Endodermal cell (in vitro differentiated cells): ENCODE data around the gene GRID1. TPM values are rescaled to one million over a fixed set of nuclear protein-coding genes. Genes with fewer than 3 reads are reported as not detected.
A peak's percentile ranks its signal among the peaks of the same experiment; 100 is the strongest.

Experiments used
- DNase-seq: peaks from one replicate; pipeline ENCODE4 v3.0.0-alpha.2; 2017
- H3K27ac ChIP-seq: 2 replicates; pipeline ENCODE4 v1.5.1; 2013; ENCODE audit warnings: mild to moderate bottlenecking, low read depth, low read length, moderate library complexity
- H3K27me3 ChIP-seq: 2 replicates; pipeline ENCODE4 v1.6.1; 2013; ENCODE audit warnings: mild to moderate bottlenecking, low read length, moderate library complexity; ENCODE audit not compliant: insufficient read depth, control insufficient read depth, poor library complexity, severe bottlenecking
- H3K36me3 ChIP-seq: 2 replicates; pipeline ENCODE4 v1.7.0; 2013; ENCODE audit warnings: mild to moderate bottlenecking, low read length, moderate library complexity; ENCODE audit not compliant: control insufficient read depth, insufficient read depth
- H3K4me1 ChIP-seq: one replicate; pipeline ENCODE4 v1.7.0; 2013; ENCODE audit warnings: low read length; ENCODE audit not compliant: control insufficient read depth, insufficient read depth
- H3K4me3 ChIP-seq: 2 replicates; pipeline ENCODE4 v1.5.1; 2013; ENCODE audit warnings: mild to moderate bottlenecking, low read length, moderate library complexity
- H3K9ac ChIP-seq: 2 replicates; pipeline ENCODE4 v1.6.1; 2013; ENCODE audit warnings: mild to moderate bottlenecking, low read length, moderate library complexity; ENCODE audit not compliant: poor library complexity, severe bottlenecking; ENCODE audit errors: extremely low read depth
- H3K9me3 ChIP-seq: 2 replicates; pipeline ENCODE4 v1.6.1; 2013; ENCODE audit warnings: mild to moderate bottlenecking, low read length, moderate library complexity; ENCODE audit not compliant: control insufficient read depth
- H3K27ac Mint-ChIP-seq: 2 replicates; pipeline ENCODE4 v1.8.0; 2020; ENCODE audit warnings: mixed read lengths
- H3K27me3 Mint-ChIP-seq: 2 replicates; pipeline ENCODE4 v1.8.0; 2021; ENCODE audit warnings: mild to moderate bottlenecking, mixed read lengths; ENCODE audit not compliant: insufficient read depth
- H3K36me3 Mint-ChIP-seq: 2 replicates; pipeline ENCODE4 v1.8.0; 2020; ENCODE audit warnings: low read depth, mixed read lengths
- H3K4me1 Mint-ChIP-seq: 2 replicates; pipeline ENCODE4 v1.8.0; 2020; ENCODE audit warnings: mixed read lengths
- H3K4me3 Mint-ChIP-seq: 2 replicates; pipeline ENCODE4 v1.8.0; 2020; ENCODE audit warnings: mild to moderate bottlenecking, moderate library complexity, mixed read lengths
- H3K9me3 Mint-ChIP-seq: 2 replicates; pipeline ENCODE4 v1.8.0; 2020; ENCODE audit warnings: mild to moderate bottlenecking, mixed read lengths
- CTCF ChIP-seq: fragments of 200-600 bp; sonication (generic); conservative IDR thresholded peaks from 2 replicates; pipeline ENCODE4 v1.5.0; 2021; ENCODE audit warnings: antibody characterized with exemption, mild to moderate bottlenecking
- WGBS, 2 experiments: methylation state at CpG; one replicate each; pipeline versions ENCODE4 v1.1.5 to v1.1.7; 2013; ENCODE audit warnings: missing lambda C conversion rate in 2 of 2, mixed read lengths in 1 of 2; ENCODE audit not compliant: insufficient coverage in 1 of 2, insufficient read length in 1 of 2; 5-methylcytosine and 5-hydroxymethylcytosine counted together
- total RNA-seq, 2 donors: library from RNA; stranded (reverse); fragmentation: NEBNext Ultra II Directional in 1 of 2; extraction: Animal tissue kit (Norgen Biotek cat#: 25700) in 1 of 2; gene quantifications; 2 replicates in 1 of 2; 3 replicates in 1 of 2; pipeline ENCODE4 v1.2.1, GENCODE V29; 2021

The GRID1 gene
- total RNA-seq, 2 donors from 2014 or later: 0.13 to 0.53 TPM

- no peaks in the 10 kb centered on the region for H3K4me1 ChIP-seq
- no peaks in the 10 kb centered on the region for H3K9me3 ChIP-seq
- DNase-seq: peak; percentile 62
- peaks cover 96% of the 10 kb centered on the region for H3K27me3 ChIP-seq
- no peak overlapping the region for H3K27ac ChIP-seq
- Mint-ChIP-seq H3K9me3 (no peaks in the 10 kb centered on the region), H3K27me3 (peaks cover 91% of the 10 kb centered on the region), H3K36me3 (no peaks in the 10 kb centered on the region), H3K27ac (no peak overlapping the region), H3K4me1 (peaks cover 12% of the 10 kb centered on the region), H3K4me3 (peak overlapping the region; percentile 55)
- 0 to 3% methylated on average over 8 to 47 of the region's 47 CpGs for WGBS, 2 experiments
- H3K36me3 ChIP-seq: no peaks in the 10 kb centered on the region
- no peak overlapping the region for H3K9ac ChIP-seq
- TF ChIP-seq CTCF: no peak
- no peak overlapping the region for H3K4me3 ChIP-seq
Observed at GRCh38 chr10:86365346-86366032, 1.1 kb downstream of the GRID1 start.

GRCh38 chr10:86364491-86365345 lies 1.9 kb downstream of the GRID1 start:
- Histone ChIP-seq H3K4me3 (no peak overlapping the region), H3K27me3 (peaks cover 93% of the 10 kb centered on the region), H3K27ac (no peak overlapping the region), H3K4me1 (no peaks in the 10 kb centered on the region), H3K36me3 (no peaks in the 10 kb centered on the region), H3K9me3 (no peaks in the 10 kb centered on the region), H3K9ac (no peak overlapping the region)
- DNase-seq: peak; percentile 91
- WGBS, 2 experiments: 7 to 10% methylated on average over 18 to 45 of the region's 46 CpGs
- Mint-ChIP-seq H3K36me3 (no peaks in the 10 kb centered on the region), H3K4me1 (peaks cover 12% of the 10 kb centered on the region), H3K27ac (no peak overlapping the region), H3K27me3 (peaks cover 89% of the 10 kb centered on the region), H3K4me3 (peak overlapping the region; percentile 55), H3K9me3 (no peaks in the 10 kb centered on the region)
- no peak for TF ChIP-seq CTCF

- H3K9me3 Mint-ChIP-seq: no peaks in the 10 kb centered on the region
- WGBS, 2 experiments: 17 to 32% methylated on average over 7 to 29 of the region's 29 CpGs
- no peaks in the 10 kb centered on the region for H3K36me3 Mint-ChIP-seq
- peak overlapping the region; percentile 55 for H3K4me3 Mint-ChIP-seq
- TF ChIP-seq CTCF: no peak
- Histone ChIP-seq H3K27ac (no peak overlapping the region), H3K27me3 (peaks cover 93% of the 10 kb centered on the region), H3K36me3 (no peaks in the 10 kb centered on the region), H3K9me3 (no peaks in the 10 kb centered on the region), H3K9ac (no peak overlapping the region), H3K4me1 (no peaks in the 10 kb centered on the region), H3K4me3 (peak overlapping the region; percentile 72)
- peaks cover 87% of the 10 kb centered on the region for H3K27me3 Mint-ChIP-seq
- H3K4me1 Mint-ChIP-seq: peaks cover 12% of the 10 kb centered on the region
- DNase-seq: peak; percentile 53
- no peak overlapping the region for H3K27ac Mint-ChIP-seq
Observed at GRCh38 chr10:86363833-86364490, 2.6 kb downstream of the GRID1 start.
